ENCODE measurements around the gene FNBP1L.

- TF ChIP-seq CTCF (IDR thresholded peaks at IDR 0.05), result no peak
- no peak for TF ChIP-seq POLR2A (IDR thresholded peaks at IDR 0.05)
Observed at GRCh38 chr1:93578433-93578830, 130.5 kb downstream of the FNBP1L start.

All from testis (tissue), 2 donors.